NCI-H82 (cell line): ENCODE measurements around the gene UBE2J1.
"Not testable (repeated sequence)": the region's sequence is repeated elsewhere in the genome, so short reads cannot be mapped to it uniquely, and the experiment has no call there.

ENCODE experiments used
- DNase-seq: peaks from one replicate; lab custom pipeline; 2025; lab: John Stamatoyannopoulos, UW

The UBE2J1 gene

DNA sequence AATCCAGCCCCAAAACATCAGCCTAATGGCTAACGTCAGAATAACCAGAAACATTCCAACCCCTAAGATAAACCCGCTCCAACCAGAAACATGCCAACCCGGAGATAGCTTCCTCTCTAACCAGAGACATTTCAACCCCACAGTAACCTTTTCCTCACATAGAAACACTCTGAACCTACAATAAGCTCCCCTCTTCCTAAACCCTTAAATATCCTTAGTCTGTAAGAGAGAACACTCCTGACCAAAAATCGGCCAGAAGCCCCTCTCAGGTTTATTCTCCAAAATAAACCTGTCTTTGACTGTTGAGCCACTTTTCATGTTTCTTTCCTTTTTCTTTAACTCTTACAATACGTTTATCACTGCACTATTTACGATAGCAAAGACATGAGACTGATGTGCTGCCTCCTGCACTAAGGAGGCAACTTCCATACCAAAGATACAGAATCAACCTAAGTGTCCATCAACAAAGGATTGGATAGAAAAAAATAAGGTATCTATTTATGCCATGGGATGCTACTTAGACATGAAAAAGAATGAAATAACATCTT lies 32.4 kb downstream of the UBE2J1 start:
- DNase-seq = no peak

DNA sequence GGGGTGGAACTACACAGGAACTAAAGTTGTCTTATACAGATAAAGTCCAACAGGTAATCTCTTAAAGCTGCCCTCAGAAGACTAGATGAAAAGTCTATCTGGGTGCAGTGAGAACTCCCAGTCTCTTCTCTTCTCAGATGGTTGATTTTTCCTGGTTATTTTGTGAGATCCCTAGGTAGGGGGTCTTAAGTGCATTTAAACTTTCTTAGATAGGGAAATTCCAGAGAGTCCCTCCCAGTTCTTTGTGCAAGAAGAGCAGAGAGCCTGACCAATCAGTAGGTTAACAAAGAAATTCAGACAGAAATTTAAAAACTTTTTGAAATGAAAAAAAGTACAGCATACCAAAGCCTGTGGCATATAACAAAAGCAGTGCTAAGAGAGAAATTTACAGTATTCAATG lies 35.5 kb downstream of the UBE2J1 start:
- DNase-seq = no peak

DNA sequence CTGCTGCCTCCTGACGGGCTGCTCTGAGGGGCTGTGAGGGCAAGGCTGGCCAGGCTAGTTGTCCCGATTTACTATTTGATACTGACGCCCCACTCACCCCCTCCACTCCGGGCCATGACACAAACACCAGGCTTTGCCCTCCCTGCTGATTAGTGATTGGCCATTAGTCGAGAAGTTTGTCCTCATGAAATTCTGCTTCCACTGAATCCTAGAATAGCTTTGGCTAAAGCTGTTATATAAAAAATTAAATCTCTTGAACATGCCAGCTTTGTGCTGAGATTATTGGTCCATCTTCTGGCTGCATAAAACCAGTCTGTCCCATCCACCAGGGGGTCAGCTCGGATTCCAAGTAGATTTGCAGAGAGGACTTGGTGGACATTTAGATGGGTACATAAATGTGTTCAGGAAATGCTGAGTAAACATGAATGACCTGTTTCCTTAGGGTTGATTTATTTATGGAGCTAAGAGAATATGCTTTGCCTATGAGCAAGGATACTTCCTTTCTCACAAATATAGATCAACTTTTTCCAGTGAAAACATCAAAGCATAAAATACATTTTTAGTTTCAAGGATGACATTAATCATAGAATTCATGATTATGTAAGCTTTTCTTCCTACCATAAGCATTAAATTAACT lies 37.2 kb downstream of the UBE2J1 start, which contains the start of gene GABRR2:
TSS of gene GABRR2 (minus strand) at position 51 of the 637 bp plus-strand sequence. CDS start 134 bp downstream, outside the sequence.
- no peak for DNase-seq

DNA sequence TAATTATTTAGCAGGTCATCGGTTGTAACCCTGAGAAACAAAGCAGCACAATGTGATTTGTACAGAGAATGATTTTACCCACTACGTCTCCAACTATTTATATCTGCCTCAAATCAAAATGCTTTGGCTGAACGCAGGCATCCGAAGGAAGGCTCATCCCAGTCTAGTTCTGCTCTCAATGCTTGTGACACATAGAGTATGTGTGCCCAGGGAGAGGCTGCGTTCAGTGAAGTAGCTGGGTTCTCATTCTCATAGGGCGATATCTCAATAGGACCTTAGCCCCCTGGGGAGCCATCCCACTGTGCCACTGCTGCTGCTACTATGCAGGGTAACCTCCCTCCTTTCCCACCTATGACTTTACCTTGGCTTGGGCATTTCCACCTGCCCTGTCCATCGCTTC lies 37.8 kb downstream of the UBE2J1 start:
- no peak for DNase-seq

DNA sequence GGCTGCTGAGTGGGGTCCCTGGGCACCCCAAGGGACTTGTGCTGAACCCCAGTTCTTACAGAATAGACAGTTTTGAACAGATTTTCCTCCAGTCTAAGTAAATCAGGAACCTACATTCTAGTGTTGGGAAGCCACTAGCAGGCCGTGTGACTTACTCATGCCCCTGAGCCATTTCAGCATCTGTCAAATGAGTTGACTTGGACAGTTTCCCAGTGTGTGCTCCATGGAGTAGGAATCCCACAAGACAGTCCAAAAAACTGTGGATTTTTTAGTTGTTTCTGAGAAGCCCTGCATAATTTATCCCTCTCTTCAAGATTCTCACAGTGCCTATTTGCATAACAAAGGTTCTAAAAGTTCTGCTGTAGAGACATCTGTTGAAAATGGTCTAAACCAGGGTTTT lies 39.5 kb downstream of the UBE2J1 start:
- DNase-seq = no peak

DNA sequence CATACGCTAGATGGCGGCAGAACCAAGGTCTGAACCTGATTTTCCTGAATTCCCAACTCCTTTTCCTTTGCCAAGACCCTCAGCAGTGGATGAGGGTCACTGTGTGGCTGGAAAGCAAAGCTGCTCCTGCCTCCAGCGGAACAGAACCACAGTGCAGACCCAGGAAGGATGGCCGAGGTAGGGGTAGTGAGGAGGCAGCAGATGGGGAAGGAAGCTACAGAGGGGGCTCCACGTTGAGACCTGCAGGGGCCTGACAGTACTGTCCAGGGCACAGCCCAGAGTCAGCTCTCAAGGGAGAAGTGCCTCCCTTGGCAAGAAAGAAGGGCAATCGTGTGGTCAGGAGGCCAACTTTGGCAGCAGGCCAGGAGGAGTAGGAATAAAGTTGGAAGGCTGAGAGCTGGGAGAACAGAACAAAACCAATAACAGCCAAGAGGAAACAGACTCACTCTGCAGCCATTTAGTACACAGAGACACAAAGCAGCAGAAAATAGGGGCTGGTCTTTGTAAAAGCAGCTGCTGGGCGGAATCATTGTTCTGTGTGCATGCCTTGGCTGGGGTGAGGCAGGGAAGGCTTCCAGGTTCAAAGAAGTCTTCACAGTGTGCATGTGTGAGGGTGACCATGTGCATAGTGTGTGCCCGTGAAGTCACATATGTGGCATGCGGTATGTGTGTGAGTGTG lies 40.5 kb downstream of the UBE2J1 start:
- peak; percentile 47 for DNase-seq

DNA sequence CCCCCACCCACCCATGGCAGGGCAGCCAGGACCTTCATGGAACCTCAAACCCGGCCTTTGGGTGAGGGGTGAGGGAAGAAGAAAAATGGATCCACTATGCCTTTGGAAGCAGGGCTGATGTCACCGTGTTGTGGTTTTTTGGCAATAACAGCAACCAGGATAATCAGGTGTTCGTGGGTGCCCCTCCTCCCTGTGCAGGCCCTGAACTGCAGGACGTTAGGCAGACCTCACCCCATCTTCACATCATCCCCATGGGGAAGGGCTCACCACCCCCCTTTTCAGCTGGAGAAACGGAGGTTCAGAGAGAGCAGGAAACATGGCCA lies 41.0 kb downstream of the UBE2J1 start:
- DNase-seq = no peak

DNA sequence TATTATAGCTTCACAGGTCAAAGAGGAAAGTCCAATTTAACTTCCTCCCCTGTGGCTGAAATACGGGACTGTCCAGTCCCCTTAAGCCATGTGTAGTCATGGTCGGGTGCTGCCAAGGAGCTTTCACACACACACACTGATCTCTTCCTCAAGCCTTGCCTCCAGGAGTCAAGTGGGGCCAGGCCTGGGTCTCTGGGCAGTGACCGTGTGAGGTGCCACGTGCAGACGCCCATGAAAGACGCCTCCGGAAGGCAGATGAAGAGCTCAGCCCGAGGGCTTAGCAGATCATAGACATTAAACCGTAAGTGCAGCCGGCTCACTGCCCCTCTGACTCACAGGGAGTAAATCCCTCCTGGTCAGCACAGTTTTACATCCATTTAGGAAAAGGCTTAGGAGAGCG lies 41.6 kb downstream of the UBE2J1 start:
- DNase-seq = peak; percentile 95

DNA sequence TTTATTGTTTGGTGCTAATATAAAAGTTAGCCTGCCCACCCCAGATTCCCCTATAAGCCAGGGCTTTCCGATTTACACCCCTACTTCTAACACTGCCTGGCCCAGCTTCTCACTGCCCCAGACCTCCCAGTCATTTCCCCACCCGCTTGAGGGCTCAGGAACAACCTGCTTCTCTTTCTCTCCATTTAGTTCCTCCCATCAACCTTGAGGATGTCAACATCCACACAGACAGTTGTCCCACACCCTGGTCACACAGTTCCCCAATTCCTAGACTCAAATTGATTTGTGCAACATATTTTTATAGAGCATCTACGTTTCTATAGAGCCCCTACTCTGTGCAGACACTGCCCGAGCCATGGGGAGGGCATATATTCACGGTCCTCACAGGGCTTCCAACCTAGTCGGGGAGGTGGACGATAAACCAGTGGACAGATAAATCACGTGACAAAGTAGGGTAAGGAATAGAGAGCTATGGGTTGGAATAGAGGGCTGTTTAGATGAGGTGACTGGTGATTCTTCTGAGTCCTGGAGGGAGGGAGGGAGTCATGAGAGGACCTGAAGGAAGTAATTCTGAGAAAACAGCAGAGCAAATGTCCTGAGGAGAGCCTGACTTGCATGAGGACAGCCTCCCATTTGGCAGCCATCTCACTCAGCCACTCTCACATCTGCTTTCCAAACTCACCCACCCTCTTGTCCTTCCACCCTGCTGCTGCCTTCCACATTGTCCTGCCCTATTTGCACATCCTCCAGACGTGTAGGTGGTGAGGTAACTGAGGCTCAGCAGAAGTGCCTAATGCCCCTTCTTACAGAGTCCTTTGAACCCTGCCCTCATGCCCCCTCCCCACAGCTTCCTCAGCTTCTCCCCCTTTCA lies 43.8 kb downstream of the UBE2J1 start:
- DNase-seq = no peak

DNA sequence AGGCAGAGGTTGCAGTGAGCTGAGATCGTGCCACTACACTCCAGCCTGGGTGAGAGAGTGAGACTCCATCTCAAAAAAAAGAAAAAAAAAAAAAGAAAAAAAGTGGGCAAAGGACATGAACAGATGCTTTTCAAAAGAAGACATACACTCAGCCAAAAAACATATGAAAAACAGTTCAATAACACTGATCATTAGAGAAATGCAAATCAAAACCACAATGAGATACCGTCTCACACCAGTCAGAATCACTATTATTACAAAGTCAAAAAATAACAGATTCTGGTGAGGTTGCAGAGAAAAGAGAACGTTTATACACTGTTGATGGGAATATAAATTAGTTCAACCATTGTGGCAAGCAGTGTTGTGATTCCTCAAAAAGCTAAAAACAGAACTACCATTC lies 48.0 kb downstream of the UBE2J1 start:
- not testable (repeated sequence) for DNase-seq

DNA sequence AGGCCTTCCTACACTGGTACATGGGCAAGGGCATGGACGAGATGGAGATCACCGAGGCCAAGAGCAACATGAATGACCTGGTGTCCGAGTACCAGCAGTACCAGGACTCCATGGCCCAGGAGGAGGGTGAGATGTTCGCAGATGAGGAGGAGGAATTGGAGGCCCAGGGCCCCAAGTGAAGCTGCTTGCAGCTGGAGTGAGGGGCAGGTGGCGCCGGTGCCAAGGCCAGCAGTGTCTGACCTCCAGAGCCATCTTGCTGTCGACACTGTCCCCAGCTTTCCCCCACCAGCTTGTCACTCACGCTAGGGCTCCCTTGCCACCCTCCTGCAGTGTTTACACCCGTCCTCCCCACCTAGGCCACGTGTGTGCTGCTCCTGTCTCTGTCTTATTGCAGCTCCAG lies 49.6 kb downstream of the UBE2J1 start:
- no peak for DNase-seq

DNA sequence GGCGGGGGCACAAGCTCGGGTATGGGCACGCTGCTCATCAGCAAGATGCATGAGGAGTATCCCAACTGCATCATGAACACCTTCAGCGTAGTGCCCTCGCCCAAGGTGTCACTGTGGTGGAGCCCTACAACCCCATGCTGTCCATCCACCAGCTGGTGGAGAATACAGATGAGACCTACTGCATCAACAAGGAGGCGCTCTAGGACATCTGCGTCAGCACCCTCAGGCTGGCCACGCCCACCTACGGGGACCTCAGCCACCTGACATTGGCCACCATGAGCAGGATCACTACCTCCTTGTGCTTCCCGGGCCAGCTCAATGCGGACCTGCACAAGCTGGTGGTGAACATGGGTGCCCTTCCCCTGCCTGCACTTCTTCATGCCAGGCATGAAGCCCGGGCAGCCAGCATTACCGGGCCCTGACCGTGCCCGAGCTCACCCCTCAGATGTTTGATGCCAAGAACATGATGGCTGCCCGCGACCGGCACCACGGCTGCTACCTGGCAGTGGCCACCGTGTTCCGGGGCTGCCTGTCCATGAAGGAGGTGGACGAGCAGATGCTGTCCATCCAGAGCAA lies 50.2 kb downstream of the UBE2J1 start:
- DNase-seq = no peak

DNA sequence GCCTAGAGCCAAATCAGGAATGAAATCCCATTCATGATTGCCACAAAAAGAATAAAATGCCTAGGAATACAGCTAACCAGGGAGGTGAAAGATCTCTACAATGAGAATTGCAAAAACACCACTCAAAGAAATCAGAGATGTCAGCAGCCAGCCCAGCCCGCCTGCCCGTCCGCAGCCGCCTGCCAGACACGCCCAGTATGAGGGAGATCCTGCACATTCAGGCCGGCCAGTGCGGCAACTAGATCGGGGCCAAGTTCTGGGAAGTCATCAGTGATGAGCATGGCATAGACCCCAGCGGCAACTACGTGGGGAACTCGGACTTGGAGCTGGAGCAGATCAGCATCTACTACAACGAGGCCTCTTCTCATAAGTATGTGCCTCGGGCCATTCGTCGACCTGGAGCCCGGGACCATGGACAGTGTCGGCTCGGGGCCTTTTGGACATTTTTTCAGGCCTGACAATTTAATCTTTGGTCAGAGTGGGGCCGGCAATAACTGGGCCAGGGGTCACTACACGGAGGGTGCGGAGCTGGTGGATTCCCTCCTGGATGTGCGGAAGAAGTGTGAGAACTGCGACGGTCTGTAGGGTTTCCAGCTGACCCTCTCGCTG lies 50.8 kb downstream of the UBE2J1 start:
- no peak for DNase-seq

DNA sequence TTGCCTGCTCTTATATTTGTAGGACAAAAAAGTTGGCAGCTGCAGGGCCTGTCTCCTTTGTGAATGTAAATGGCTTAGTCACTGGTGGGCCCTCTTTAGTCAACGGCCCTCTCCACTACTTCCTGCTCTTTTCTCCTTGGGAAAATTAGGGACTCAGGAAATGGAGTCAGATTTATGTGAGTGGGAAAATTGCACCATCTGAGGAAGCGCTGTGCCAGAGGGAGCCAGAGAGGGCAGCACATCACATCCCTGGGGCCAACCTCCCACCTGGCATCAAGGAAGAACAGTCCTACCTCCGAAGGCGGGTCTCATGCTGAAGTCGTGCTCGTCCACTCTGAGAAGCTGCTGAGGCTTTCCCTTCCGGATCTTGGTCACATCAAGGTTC lies 53.1 kb downstream of the UBE2J1 start:
- peak; percentile 21 for DNase-seq

DNA sequence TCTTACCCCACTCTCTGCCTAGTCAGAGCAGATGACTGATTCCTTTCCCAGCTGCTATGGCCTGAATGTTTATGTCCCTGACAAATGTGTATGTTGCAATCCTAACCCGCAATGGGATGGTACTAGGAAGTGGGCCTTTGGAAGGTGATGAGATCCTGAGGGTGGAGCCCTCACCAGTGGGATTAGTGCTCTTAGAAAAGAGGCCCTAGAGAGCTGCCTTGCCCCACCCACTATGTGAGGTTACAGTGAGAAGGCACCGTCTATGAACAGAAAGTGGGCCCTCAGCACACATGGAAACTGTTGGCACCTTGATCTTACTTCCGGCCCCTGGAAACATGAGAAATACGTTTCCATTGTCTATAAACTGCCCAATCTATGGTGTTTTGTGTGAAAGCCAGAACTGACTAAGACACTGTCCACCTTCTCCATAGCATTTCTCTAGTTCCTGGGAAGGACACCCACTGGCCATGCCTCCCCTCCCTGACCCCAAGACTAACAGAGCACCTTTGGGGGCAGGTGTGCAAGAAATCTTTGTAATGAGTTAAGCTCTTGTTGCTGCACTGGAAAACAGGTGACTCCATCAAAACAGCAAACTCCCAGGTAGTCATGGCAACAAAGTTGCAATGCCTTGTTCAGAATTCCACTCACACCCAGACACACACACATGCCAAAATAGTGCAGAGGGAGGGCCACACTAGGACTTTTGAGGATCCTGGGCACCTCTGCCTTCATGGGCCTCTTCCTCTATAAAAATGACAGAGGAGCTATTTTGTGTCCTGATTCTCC lies 53.6 kb downstream of the UBE2J1 start:
- DNase-seq = peak; percentile 73

DNA sequence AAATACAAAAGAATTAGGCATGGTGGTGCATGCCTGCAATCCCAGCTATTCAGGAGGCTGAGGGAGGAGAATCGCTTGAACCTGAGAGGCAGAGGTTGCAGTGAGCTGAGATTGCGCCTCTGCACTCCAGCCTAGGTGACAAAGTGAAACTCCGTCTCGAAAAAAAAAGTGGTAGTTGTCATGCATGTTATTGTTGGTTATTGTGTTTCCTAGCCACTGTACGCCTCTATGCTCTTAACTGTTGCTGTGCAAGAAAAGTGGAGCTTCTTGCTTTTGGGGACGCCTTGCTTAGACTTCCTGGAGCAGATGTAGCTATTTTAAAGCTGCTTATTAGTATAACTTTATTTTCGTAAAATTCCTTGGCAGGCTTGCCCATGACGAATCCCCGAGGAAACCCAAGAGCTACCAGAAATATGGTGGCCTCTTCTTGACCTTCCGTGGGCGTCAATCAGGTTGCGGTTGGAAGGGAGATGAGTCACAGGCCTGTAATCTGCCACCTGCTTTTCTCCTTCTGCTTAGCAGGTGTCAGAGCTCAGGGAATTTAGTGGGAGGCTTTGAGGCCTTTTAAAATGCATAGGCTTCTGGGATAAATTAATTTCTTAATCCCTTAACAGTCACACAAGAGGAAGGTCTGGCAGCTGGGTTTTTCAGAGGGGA lies 54.7 kb downstream of the UBE2J1 start:
- DNase-seq = peak; percentile 98

DNA sequence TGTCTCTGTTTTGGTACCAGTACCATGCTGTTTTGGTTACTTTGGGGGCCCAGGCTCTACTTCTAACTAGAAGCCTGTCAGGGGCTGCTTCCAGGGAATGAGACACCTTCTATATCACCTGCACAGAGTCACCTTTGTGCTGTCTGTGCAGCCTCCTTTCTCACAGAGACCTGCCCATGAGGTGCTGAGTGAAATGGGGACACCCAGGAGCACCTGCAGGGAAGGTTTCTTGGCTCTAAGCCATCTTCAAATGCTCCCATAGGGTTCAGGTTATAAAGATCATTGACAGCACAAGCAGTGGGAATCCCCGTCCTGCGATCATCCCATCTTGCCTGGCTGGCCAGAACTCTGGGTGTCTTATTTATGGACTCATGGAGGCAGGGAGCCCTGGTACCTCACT lies 56.5 kb downstream of the UBE2J1 start:
- DNase-seq = no peak

DNA sequence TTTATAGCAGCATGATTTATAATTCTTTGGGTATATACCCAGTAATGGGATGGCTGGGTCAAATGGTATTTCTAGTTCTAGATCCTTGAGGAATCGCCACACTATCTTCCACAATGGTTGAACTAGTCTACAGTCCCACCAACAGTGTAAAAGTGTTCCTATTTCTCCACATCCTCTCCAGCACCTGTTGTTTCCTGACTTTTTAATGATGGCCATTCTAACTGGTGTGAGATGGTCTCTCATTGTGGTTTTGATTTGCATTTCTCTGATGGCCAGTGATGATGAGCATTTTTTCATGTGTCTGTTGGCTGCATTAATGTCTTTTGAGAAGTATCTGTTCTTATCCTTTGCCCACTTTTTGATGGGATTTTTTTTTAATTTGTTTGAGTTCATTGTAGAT lies 57.4 kb downstream of the UBE2J1 start:
- DNase-seq = not testable (repeated sequence)

DNA sequence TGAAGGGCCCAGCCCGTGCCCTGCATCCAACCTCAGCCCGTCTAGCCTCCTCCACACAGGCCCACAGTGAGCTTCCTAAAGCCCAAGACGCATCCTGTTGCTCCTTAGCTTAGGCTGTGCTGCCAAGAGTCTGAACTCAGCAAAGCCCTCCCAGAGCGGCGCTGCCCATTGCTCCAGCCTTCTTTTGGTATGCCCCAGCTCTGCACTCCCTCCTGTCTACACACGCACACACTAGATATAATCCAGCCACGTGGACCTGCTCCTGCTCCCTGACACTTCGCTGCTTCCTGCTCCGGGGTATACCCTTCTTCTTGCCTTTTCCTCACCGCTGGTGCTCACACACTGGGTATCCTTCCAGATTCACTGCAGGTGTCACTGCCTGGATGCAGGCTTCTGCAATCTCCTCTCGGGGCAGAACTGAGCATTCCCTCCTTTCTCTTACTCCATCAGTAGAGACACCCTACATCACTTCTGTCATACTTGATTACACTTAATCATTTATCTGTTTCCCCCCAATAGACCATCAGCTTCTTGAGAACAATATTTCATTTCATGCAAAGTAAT lies 61.2 kb downstream of the UBE2J1 start:
- DNase-seq = no peak
